Measurements from ENCODE around the gene ACVR1B.

ACVR1B gene

DNA sequence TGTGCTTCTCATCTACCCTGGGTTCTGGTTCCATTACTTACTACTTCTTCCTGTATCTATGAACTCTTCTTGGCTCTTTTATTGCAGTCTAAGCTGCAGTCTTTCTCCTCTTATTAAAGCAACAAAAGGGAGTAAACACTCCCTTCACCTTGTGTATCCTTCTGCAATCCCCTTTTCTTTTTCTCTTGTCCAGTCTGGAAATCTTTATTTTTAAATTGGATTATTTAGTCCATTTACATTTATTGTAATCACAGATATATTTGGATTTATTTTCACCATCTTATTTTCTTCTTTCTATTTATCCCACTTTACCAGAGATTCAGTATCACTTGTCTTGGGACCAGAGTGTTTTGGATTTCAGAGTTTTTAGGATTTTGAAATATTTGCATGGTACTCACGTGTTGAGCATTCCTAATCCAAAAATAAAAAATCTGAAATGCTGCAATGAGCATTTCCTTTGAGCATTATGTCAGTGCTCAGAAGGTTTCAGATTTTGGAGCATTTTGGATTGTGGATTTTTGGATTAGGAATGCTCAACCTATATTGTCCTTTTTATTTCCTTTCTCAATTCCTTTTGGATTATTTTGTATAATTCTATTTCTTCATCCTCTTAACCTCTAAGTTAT lies 6.8 kb upstream of the ACVR1B start:
- no peak for DNase-seq

DNA sequence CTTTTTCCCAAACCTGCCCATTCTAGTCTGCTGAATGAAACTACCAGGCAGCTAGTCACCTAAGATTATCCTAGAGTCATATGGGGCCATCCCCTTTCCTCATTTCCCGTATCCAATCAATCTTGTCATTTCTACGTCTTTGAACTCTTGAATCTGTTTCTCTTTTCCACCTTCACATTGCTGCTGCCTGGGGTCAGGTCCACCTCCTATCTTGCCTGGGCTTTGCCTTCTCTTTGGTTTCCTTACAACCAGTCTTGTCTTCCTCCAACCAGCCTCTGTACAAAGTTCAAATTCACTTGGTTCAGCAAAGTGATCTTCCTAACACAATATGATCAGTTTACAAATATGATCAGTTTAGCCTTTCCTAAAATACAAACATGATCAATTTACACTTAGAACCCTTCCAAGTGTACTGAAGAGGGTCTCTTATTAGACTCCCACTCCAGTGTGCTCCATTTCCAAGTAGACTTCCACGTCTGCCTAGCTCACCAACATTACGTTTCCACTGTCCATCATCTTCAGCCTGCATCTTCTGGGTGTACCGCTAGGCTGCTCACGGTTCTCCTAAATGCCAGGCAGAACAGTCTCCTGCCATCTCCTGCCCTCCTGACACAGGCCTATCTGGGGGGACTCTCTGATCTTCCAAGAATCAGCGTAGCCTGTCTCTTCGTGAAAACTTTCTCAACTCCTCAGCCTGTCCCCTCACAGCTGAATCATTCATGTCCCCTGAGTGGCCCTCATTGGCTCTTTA lies 4.1 kb upstream of the ACVR1B start:
- no peak for DNase-seq

DNA sequence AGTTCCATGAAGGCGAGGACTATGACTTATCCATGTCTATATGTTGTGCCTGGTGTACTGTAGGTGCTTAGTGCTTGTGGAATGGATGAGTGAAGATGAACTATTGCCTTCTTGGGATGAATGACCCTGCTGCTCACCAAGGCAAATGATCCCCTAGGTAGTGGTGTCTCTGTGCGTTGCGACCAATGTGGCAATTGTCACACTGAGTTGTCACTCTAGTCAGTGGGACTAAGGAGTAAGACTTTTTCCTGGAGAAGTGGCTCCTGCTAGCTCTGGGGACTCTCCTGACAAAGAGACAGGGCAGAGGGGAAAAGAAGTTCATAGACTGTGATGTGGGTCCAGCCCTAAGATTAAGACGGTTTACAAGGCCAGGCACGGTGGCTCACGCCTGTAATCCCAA lies 3.4 kb upstream of the ACVR1B start:
- DNase-seq, result no peak

DNA sequence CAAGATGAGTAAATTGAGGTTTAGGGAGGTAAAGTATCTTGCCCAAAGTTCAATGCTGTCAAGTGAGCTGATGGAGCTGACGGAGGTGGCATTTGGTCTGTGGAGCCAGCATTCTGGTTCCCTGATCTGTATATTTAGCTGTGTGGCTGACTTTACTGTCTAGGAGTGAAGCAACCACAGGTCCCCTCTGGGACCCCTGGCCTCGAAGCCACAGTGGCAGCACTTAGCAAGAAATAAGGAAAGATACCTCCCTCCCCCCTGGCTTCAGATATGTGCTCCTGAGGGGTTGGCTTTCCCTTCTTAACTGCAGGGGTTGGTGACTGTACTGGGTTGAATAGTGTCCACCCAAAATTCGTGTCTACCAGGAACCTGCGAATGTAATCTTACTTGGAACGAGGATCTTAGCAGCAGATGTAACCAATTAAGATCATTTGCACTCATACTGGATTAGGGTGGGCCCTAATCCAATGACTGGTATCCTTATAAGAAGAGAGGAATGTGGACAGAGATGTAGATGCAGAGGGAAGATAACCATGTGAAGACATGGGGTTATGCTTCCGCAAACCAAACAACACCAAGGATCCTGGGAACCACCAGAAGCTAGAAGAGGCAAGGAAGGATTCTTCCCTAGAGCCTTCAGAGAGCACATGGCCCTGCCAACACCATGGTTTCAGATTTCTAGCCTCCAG lies 2.0 kb upstream of the ACVR1B start:
- DNase-seq, result no peak

DNA sequence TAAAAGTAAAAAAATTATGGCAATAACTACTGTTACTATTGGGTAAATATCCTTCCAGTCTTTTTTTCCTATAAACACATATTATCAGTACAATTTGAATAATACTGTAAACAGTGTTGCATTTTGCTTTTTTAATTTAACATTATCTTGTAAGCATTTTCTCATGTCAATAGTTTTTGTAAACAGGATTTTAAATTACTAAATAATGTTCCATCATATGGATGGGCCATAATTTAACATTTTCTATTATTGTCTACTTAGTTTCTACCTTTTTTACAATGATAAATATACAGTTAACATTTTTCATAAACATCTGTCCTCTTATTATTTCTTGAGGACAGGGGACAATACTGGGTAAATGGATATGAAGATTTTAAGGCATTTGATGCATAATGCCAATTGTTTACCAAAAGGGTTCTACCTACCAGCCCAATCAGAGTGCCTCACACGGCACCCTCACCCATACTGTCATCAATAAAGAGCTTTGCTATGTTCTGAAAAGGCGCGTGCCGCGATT lies 759 bp upstream of the ACVR1B start:
- DNase-seq, result no peak

DNA sequence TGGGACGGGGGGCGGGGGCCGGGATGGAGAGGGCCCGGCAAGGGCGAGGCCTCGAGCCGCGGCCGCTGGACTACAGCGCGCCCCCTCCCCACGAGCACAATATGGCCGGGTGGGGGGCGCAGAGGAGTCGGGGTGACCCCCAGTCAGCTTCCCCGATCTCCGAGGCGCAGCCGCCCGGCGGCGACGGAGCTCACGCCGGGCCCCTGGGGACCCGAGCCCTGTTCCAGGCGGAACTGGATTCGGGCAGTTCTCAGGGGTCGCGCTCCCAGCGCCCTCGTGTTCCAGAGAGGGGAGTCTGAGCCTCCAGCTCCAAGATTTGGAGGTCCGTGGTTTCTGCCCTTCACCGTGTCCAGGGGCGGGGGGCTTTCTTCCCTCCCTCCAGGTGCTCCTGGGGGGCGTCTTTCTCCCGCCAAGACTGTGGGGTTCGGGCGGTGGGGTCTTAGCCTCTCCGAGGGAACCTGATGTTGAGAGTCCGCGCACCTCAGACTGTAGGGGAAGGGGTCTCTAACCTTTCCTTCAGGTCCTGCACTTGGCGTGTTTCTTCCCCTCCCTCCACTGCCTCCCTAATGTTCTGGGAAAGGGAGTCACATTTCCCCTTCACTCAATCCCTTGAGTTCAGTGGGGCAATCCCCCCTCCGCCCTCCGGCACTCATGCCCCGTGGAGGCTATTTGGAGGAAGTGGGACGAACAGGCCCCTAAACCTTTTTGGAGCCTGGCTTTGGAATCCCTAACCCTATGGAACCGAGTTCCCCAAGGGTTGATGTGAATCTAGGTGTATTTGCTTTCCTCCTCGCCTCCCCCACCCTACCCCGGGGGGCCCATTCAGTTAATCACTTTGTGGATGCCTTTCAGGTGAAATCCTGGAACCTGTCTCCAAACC lies 584 bp downstream of the ACVR1B start:
- DNase-seq, result no peak

DNA sequence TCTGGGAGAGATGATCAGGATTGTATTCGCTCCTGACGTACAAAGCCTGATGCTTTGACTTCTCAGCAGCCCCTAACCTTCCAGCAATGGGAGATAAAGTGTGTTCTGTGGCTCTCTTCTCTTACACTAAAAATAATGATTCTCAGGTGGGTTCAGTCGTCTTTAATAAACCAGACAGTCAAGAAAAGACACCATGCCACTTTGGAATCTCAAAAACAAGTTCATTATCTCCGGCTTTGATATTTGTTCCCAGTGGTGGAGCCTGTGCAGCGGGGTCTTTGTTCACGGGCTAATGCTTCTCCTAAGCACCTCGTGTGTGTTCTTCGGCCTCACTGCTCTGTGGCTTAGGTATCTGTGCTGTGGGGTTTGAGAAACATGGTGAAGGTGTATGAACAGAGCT lies 1.6 kb downstream of the ACVR1B start:
- DNase-seq, result no peak

DNA sequence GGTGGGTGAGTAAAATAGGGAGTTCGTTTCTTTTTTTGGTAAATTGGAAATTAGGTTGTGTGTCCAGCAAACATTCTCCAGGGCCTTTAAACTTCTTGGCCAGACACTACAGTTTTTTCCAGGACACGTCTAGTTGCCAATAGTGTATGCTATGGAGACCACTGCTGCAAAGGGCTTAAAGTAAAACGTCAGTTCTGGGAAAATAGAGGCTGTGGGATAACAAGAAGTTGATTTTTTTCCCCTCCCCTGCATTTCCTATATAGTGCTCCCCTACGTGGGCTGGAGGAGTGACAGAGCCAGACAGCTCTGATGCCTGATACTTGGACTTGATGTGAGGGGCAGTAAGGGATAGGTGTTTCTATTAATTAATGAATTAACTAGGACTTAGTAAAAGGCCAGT lies 2.4 kb downstream of the ACVR1B start:
- DNase-seq, result no peak

DNA sequence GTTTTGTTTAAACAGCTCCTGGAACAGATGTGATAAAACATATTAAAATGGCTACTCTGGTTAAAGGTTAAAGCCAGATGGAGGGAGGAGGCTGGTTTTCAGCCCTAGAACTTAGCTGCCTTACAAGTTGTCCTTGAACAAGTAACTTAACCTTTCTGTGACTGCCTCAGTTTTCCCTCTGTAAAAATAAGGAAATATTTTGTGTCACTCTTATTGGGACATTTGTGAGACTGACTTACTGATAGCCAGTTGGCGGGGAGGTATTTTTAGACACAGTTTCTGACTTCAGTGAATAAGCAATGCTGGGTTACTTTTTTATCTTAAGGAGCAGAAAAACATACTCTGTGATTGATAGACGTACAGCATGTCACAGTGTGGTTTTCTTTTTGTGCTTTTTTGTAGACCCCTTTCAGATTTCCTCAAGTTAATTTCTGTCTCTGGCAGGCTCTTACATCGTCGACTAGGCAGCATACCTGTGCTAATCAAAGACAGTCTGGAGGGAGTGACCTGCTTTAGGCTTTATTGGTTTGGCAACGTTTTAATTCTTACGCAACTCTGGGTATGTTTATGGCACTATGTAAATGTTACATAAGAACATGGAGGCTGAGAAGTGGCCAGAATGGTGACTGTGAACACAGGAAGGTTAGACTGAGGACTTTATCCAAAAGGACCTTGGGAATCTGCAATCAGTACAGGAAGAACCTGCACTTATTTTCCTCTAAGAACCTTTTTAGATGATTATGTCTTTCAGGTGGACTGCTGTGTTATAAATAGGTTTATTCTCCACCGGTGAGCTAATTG lies 3.3 kb downstream of the ACVR1B start:
- DNase-seq, result no peak

DNA sequence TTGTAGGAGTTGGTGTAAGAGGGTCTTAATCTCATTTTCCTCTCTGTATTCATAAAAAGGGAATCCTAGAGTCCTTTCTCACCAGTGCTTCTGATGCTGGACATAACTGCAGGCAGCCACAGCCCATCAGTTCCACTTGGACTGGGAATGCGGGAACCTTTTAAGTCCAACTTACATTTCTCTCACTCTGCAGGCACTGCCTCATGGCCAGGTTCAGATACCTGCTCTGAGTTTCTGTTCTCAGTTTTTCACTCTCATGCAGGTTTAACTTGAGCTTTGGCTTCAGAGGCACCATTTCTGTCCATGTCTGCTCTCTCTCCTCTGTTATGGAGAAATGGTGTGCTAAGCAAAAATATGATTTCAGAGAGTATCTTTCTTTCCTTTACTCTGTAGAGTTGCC lies 4.2 kb downstream of the ACVR1B start:
- no peak for DNase-seq

DNA sequence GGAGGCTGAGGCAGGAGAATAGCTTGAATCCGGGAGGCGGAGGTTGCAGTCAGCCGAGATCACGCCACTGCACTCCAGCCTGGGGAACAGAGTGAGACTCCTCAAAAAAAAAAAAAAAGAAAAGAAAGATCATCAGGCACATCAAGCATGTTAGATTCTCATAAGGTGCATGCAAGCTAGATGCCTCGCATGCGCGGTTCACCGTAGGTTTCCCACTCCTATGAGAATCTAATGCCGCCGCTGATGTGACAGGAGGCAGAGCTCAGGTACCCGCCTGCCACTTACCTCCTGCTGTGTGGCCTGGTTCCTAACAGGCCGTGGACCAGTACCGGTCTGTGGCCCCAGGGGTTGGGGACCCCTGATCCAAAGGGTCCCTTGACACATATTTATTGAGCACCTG lies 7.0 kb downstream of the ACVR1B start:
- no peak for DNase-seq

DNA sequence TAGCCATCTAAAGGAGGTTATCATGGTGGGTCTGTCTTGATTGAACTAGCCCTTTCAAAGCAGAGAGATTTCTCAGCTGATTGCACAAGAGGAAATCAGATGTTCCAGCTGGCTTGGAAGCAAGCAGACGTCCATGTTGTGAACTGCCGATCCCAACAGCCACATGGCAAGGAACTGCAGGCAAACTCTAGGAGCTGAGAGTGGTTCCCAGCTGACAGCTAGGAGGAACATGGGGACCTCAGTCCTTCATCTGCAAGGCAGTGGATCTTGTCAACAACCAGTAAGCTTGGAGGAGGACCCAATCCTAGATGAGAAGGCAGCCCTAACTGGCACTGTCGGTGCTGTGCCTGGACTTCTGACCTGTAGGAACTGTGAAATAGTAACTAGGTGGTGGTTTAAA lies 7.7 kb downstream of the ACVR1B start:
- no peak for DNase-seq

DNA sequence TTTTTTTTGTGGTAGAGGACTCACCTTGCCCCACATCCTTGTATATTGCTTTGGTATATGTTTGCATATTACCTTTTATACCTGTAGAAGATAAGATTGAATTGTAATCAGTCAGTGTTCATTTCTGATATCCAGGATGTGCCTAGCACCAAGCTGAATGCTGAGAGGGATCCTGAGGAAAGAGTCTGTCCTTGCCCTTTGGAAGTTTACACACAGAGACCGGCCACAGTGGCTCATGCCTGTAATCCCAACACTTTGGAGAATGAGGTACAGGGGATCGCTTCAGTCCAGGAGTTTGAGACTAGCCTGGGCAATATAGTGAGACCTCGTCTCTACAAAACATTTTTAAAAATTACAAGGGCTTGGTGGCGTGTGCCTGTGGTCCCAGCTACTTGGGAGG lies 8.4 kb downstream of the ACVR1B start:
- no peak for DNase-seq

DNA sequence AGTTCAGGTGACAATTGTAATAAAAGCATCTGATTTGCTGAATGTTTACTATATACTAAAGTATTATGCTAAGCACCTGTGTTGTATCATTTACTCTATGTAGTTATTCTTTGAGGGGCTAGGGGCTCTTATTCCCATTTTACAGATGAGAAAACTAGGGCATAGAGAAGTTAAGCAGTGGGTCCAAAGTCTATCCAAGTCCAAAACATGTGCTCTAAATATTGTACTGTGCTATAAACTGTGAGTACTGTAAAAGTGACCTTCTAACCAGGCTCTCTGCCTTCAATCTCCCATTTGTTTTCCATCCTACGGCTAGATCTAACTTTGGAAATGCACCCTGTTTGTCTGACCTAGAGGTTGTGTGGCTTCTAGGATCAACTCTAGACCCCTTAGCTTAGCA lies 9.0 kb downstream of the ACVR1B start:
- no peak for DNase-seq

DNA sequence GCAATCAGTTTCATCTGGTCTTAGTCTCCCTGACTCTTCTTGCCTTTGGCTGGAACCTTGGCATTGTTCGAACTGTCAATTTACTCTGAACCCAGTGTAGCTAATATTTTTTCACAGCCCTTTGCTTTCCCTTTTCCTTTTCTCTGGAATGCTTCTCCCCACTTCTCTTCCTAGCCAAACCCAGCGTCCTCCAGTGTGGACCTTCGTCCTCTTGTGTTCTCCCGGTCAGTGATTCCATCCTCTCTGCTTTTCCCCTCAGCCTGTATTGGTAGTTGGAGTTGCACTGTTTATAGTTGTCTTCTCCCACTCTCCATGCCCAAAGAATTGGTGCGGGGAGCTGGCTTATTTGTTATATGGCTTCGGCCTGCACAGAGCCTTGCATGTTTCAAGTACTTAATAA lies 9.4 kb downstream of the ACVR1B start:
- no peak for DNase-seq

DNA sequence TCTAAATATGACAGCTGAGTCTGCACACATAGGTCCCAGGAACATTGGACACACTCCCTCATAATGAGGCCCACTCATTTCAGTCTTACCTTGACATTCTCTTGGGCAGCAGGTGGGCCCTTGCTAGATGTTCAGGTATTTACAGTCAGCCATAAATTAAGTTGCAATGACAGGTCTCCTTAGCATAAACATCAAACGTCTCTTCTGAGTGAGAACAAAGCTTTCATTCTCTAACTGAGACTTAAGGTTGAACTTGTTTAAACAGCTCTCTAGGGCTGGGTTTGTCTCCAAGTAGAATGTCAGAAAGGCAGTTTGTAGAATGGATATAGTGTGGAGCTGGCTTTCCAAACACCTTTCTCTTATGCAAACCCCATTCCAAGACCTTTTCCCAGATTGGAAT lies 10.3 kb downstream of the ACVR1B start:
- no peak for DNase-seq

DNA sequence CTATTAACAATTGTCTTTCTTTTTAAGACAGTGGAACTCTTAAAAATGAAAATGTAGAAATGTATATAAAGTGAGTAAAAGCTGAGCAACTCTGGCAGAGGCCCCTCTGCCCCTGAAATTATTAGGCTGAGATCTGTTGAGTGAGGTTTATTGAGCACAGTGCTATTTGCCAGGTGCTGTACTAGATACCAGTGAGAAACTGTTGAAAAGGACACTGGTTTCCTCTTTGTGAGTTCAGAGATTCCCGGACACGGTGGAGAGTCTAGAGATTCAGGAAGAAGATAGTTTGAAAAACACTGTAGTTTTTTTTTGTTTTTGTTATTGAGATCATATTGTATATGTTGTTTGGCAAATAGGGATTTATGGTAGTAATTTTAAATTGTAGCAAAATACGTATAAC lies 11.2 kb downstream of the ACVR1B start:
- DNase-seq, result no peak

DNA sequence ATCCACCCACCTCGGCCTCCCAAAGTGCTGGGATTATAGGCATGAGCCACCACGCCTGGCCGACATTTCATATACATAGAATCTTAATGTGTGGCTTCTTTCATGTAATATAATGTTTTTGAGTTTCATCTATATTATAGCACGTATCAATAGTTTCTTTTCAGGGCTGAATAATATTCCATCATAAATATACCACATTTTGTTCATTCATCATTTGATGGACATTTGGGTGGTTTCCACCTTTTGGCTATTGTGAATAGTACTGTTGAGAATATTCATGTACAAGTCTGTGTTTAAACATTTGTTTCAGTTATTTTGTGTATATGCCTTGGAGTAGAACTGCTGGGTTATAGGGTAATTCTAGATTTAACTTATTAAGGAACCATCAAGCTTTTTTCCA lies 12.0 kb downstream of the ACVR1B start:
- no peak for DNase-seq

DNA sequence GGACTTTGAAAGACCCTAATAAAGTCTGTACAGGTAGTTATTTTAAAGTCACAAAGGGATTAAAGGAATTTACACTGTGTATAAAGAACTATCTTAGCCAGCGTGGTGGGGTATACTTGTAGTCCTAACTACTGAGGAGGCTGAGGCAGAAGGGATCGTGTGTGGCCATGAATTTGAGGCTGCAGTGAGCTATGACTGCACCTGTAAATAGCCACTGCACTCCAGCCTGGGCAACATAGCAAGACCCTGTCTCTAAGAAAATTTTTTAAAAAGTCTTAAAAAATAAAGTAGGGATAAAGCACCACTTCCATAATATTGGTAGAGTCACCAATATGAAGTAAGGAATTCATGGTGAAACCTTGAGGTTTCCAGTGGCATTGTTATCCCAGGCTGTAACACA lies 18.1 kb downstream of the ACVR1B start:
- DNase-seq, result no peak

DNA sequence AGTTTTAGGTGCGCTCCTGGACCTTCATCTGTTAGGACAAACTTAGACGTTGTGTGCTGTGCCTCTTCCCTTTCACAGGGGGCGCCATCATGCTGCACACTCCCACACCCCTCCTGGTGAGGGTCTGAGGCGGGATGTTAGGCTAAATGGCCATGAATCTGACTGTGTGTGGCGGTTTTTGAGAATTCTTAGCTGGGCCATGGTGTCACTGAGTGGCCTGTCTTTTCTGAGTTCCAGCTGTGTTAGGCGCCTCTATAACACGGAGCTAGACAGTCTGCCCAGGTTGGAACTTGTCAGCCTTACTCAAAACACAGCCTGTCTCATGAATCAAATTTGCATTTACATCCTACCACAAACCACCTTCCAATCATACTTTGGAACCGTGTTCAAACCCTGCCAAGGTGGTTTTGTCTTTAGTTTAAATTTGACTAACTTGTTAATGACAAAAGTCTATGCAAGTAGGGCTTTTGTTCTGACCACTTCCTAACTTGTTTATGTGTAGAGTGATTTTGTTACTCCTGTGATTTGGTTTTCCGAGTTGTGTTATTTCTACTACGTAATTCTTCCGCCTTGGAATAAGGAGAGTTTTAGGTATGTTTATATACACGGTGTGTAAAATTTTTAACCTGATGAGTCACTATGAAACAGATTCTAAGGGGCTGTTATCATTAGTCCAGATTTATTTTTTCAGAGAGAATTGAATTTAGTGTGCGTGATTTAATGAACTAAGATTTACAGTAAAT lies 19.6 kb downstream of the ACVR1B start:
- DNase-seq, result no peak

DNA sequence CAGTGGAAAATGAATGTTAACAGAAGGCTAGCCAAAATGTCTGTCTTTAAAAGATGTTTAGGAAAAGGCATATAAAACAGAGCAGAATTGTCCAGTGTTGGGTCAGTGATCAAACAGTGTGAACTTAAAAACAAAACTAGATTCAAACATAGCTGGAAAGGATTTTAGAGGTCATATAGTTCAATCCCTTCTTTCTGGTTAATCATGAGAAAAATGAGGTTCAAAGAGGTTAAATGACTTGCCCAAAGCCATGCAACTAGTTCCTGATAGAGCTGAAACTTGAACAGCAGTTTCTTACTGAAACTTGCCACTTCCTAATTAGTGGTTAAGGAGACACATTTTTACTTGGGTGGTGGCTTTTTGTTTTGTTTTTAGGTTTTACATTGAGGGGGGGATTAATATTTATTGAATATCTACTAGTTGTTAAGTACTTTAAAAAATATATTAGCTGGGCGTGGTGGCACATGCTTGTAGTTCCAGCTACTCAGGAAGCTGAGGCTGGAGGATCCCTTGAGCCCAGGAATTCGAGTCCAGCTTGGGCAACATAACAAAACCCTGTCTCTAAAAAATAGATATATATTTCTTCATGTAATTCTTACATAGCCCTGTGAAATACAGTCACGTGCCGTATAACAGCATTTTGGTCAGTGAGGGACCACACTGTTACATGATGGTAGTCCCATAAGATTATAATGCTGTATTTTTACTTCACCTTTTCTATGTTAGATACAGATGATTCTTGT lies 20.4 kb downstream of the ACVR1B start:
- no peak for DNase-seq
